Activated CD8-positive, alpha-beta memory T cell treated with anti-CD3 and anti-CD28 coated beads for 4 hours (primary cell): Measurements from ENCODE around the gene TERC.
"Not testable (repeated sequence)": the region's sequence is repeated elsewhere in the genome, so short reads cannot be mapped to it uniquely, and the experiment has no call there.

Experiments used
- DNase-seq, 2 donors: peaks; one replicate each; pipeline ENCODE4 v3.0.0-alpha.2; 2020; ENCODE audit warnings: low read depth in 2 of 2

TERC gene

DNA sequence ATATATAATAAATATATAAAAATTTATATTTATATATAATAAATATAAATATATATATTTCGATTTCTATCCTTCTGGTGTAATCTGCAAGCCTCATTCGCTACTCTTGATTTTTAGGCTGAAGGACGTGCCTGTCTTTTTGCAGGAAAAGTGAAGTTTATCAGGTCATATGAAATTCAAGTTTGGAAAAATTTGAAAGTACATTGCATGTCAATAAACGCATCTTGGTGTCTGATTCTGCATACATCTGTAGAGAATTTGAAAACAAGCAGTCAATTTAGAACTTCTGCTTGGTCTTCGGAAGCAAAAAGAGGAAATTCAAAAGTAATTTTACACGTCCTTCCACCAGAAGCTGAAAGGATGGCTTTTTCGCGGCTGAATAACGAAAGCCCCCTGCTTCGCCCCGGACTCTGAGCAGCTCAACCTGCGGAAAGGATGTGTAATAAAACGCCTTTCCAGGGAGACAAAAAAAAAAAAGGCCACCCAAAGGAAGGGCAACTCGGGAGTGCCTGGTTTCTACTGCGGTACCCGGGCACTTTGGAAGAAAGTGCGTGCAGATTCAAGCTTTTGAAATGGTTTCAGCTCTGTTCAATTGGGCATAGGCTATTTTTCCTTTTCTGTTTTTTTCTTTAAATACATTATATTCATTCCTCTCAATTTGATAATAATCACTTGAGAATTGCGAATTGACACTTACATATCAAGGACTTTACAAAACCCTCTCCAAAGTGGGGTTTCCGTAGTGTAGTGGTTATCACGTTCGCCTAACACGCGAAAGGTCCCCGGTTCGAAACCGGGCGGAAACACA is 6.8 kb upstream of the TERC start:
- DNase-seq, result peak in 1 of 2 donors; percentile 28

DNA sequence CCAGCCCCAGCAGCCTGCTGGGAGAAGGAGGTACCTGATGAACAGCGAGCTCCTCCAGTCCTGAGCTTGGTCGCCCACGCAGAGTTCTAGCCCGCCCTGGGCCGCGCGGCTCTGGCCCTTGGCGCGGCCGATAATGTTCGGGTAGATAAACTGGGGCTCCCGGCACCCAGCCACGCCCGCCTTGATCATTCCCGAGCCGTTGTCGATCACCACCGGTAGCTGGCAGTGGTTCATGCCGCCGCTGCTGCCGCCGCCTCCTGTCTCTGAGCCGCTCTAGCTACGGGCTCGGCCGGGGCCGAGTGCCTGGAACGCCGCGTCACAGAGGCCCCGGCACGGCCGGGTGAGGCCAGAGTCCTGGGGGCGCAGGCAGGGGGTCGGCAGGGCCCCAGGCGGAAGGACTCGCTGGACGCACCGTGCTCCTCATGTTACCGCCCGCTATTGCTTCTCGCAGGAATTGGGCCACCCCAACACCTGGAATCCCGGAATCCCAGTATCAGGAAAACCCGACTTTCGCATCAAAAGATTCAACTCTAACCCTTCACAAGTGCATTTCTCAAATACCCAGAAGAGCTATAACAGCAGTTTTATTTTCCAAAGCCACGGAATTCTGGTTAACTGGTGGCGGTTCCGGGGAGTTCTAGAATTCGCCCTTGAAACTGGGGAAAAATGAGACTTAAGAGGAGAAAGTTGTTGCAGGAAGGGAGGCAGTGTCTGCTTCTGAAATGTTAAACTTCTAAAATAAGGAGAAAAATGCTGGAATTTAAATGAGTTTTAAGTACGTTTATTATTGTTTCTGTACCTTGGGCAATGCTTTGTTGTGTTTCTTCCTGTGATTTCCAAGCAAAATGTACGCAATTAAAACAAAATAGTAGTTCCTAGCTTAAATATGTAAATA is 4.7 kb upstream of the TERC start, which contains the start of gene ACTRT3:
TSS of gene ACTRT3 (minus strand) at position 275 of the 895 bp plus-strand sequence. CDS start at position 234, 41 bp downstream.
- peak in 1 of 2 donors; percentile 19 for DNase-seq

DNA sequence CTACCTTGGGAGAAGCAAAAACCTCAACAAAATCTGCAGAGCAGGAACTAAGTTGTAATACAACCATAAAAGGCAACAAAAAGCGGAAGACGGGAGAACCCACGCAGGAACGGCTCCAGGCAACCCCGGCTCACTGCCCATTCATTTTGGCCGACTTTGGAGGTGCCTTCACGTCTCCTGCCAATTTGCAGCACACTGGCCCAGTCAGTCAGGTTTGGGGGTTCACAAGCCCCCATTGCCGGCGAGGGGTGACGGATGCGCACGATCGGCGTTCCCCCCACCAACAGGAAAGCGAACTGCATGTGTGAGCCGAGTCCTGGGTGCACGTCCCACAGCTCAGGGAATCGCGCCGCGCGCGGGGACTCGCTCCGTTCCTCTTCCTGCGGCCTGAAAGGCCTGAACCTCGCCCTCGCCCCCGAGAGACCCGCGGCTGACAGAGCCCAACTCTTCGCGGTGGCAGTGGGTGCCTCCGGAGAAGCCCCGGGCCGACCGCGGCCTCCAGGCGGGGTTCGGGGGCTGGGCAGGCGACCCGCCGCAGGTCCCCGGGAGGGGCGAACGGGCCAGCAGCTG is 463 bp downstream of the TERC start:
- DNase-seq, result peak; percentile 31 to 36

DNA sequence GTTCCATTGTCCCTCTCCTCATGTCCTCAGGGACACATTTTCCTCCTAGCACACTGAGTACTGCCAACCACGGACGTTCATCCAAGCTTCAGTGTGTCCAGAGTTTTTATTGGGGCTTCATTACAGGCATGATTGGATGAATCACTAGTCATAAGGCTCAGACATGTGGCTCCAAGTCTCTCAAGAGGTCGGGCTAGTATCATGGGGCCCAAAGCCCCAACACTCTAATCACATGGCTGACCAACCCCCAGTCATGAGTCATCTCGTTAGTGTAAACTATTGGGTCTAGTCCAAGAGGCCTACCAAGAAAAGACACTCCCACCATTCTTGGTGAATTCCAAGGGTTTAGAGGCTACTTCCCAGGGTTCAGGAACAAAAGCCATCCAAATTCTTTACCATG is 4.4 kb downstream of the TERC start:
- no peak for DNase-seq

DNA sequence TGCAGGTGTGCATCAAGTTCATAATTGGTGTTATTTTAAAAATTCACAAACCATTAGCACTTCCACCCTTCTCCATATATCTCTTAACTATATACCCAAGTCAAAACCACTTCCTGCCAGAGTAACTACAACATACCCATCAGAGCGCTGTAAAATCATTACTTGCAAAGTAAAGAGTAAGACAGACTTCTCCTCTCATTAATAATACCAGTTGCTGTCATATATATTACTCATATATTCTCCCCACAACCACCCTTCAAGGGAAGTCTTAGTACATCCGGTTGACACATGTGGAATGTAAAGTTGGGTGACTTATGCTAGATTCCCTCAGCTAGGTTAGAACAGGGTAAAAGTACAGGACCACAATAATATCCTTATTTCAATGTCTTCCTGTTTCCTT is 5.6 kb downstream of the TERC start:
- DNase-seq, result no peak

DNA sequence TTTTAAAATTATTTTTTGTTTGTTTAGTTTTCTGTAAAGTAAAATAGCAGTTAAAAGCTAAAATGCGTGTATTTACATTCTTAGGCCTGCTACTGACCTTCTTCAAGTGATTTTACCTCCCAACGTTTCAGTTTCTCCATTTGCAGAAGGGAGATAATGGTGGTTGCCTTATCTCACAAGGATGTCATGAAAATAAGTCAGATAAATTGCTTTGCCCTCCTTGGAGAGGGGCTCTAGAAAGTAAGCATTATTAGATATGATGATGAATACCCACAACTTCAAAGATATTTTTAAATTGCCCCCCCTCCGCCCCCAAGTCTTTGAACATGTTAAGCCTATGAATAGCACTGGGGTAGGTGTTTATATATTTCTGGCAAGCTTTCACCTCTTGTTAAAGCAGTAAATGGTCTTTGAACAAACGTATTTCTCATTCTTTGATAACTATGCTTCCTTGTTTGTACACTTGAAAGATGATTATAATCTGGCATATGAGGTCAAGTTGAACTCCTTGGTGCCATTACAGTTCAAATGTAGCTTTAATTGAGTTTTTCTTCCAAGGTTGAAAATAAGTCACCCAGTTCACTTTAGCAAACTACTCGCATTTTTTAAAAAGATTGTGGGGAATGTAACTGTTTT is 6.4 kb downstream of the TERC start:
- DNase-seq, result no peak

DNA sequence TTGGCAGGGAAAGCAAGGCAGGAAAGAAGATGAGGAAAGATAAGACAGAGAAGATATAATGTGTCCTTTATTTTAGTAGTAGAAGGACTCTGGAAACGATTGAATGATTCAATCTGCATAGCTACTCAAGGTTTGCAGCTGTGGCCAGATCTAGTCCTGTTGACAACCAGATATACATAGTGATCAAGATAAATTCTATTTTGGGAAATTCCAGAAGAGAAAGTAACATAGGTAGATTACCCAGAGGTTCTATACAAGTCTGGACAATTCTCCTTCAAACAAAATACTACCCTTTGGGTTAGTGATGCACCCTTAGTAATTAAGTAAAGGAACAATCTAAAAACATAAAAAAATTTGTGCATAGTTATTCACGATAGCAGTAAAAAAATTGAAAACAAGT is 9.4 kb downstream of the TERC start:
- no peak for DNase-seq

DNA sequence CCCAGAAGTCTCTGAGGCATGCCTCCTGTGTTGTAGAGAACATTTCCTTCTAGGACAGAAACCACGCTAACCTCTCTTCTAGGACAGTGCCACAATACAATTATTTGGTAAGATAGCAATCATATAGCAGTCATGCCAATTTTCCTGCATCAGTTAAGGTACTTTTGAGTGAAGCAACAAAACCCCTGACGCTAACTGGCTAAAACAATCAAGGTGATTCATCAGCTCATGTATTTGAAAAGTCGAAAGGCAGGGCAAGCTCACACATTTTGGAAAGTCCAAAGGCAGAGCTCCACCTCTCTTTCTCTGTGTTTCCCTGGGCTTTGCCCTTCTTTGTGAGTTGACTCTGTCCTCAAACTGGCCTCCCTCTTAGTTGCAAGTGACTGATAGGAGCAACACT is 10.1 kb downstream of the TERC start:
- no peak for DNase-seq

DNA sequence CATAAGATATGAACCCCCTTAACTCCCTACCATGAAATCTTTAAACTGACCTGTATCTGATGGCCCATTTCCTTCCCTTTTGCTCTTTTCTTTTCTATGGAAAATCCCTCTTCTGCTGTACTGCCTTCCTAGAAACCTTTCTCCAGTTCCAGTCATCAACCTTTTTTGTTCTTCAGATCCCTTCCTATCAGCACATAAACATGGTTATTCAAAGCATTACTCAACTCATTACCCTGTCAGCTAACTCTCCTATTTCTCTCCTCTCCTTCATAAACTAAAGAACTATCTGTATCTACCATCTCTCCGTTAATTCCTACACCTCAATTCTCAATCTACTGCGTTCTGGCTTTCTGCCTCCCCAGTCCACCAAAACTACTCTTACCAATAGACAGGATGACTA is 13.0 kb downstream of the TERC start:
- DNase-seq, result no peak

DNA sequence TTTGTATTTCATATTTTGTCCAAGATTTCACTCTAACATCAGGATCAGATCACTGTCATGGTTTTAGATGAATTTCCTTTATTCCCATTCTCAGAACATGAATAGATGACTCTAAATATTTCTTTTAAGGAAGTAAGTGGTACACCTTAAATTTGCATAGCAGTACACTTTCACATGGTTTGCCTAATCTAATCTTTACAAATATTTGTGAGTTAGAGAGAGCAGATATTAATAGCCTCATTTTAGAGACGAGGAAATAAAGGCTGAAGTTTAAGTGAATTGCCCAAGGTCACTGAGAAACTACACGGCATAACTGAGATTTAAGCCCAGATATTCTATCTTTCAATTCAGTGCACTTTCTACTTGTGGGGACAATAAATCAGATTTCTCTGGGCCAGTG is 14.2 kb downstream of the TERC start:
- no peak for DNase-seq

DNA sequence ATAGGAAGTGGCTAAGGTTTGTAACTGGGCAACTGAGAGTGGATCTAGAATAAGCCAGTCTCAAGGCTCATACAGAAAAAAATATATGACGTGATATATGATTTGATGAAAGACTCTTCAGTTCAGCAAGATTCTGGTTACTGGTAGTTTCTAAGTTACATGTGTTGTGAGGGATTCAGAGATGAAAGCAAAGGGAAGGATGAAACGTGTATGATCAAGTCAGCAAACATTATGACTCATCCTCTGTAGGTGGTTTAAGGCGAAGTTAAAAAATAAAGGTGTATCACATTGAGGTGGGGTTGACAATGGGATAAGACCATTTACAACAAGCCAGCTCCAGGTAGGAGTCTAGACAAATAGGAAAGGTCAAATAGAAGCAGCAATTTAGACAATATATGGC is 16.2 kb downstream of the TERC start:
- no peak for DNase-seq

DNA sequence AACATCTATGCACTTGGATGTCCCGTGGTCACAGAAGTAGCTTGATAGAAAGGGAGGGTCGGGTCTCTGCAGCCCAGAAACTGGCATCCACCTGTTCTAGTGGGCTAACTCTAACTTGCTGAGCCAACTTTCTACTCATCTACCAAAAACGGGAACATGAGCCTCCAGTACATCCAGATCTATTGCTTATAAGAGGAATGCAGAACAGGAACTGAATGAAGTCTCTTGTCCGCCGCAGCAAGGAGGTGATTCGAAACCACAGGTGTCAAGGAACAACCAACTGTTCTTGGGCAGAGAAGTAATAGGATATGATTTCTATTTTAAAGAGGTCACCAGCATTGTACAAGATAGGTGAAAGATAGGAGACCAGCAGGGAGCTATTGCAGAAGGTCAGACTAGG is 17.9 kb downstream of the TERC start:
- no peak for DNase-seq

DNA sequence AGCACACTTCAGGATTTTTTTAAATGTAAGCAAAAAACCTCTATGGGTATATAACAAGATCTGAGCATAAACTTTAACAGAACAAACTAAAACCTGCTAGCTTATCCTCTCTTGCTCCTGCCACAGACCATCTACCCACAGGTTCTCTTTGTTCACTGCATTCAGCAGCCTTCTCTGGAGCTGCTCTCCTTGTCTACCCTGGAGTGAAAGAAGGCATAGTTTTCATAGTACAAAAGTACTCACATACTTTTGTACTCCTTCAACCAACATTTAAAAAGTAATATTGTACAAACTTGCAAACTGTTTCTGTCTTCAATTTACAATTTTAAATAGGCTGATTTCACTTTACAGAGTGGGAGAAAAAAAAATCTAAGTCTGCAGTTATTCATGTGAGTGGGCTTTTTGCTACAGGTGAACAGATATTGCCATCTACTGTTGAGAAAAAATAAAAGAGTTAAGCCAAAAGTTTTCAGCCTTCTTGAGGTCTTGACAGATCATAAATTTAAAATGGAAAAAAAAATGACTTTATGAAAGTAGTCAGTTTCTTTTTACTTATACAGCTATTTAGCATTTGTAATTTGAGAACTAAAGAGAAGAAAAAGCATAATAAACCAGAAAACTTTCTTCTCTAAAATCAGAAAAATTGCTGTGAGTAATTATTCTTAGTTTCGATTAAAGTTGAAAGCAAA is 20.4 kb downstream of the TERC start:
- DNase-seq, result no peak

DNA sequence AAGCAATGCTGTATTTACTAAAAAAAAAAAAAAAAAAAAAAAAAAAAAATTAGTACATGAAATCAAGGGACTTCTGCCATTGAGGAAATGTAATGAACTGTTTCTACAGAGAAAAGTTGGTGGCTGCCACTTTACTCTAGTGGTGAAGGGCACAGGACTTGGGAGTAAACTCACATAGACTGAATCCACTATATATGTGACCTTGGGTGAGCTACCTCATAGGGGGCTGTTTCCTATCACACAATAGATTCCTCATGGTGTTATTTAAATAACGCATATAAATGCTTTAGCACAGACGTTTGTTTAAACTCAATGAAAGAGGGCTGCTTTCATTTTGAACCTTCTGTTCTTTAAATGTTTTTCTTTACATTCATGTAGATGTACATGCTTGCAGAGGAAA is 25.8 kb downstream of the TERC start:
- DNase-seq, result no peak

DNA sequence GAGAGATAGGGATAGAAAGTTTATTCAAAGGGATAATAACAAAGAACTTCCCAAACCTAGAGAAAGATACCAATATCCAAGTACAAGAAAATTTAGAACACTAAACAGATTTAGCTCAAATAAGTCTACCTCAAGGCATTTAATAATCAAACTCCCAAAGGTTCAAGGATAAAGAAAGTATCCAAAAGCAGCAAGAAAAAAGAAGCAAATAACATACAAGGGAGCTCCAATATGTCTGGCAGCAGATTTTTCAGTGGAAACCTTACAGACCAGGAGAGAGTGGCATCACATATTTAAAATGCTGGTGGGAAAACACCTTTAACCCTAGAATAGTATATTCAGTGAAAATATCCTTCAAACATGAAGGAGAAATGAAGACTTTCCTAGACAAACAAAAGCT is 33.0 kb downstream of the TERC start:
- DNase-seq, result not testable (repeated sequence)

DNA sequence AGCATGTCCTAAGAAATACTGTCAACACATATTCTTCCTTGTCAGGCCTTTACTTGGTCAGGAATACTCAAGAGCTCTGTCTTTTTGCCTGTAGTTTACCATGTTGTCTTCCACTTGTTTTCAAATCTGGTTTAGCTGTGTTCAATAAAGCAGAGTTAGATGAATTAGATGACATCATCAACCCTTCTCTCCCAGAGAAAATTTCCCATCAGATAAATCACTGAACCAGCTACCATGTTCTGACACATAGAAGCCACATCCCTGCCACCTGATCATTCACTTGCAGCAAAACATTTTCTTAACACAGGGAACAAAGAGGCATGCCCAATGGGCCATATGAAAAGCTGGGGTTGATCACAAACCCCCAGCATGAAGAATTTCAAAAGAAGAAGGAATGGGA is 42.1 kb downstream of the TERC start:
- DNase-seq, result no peak

DNA sequence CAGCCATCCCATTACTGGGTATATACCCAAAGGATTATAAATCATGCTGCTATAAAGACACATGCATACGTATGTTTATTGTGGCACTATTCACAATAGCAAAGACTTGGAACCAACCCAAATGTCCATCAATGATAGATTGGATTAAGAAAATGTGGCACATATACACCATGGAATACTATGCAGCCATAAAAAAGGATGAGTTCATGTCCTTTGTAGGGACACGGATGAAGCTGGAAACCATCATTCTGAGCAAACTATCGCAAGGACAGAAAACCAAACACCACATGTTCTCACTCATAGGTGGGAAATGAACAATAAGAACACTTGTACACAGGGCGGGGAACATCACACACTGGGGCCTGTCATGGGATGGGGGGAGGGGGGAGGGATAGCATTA is 46.4 kb downstream of the TERC start:
- DNase-seq, result not testable (repeated sequence)
